ENCODE results near the gene SLC22A31. TPM values are rescaled to one million over a fixed set of nuclear protein-coding genes. Genes with fewer than 3 reads are reported as not detected.
"Not testable (repeated sequence)": the region's sequence is repeated elsewhere in the genome, so short reads cannot be mapped to it uniquely, and the experiment has no call there.

Gene SLC22A31
- total and polyA plus RNA-seq, 2 donors = 0.28 TPM; not detected in 1

- no peak for DNase-seq (ENCODE audit: extremely low spot score)
- H3K4me3 ChIP-seq (ENCODE audit: low read depth, low read length) = no peak overlapping the region
- 6% methylated on average over 39 of the region's 39 CpGs for WGBS
Observed at GRCh38 chr16:89192956-89193575, 7.3 kb downstream of the SLC22A31 start.

GRCh38 chr16:89192186-89192955 lies 8.0 kb downstream of the SLC22A31 start:
- not testable (repeated sequence) for H3K27ac ChIP-seq (ENCODE audit: low read depth); H3K4me1 ChIP-seq (ENCODE audit: insufficient read depth); H3K36me3 ChIP-seq (ENCODE audit: insufficient read depth); DNase-seq (ENCODE audit: extremely low spot score)
- WGBS = 2% methylated on average over 63 of the region's 63 CpGs
- peak overlapping the region; percentile 26 for H3K4me3 ChIP-seq (ENCODE audit: low read depth, low read length)

More at GRCh38 chr16:89192956-89193575, 7.3 kb downstream of the SLC22A31 start:
- no peaks in the 10 kb centered on the region for H3K36me3 ChIP-seq (ENCODE audit: insufficient read depth)
- H3K4me1 ChIP-seq (ENCODE audit: insufficient read depth) = no peaks in the 10 kb centered on the region
- H3K27ac ChIP-seq (ENCODE audit: low read depth) = no peak overlapping the region

GRCh38 chr16:89191901-89192185 lies 8.5 kb downstream of the SLC22A31 start:
- peak overlapping the region; percentile 26 for H3K4me3 ChIP-seq (ENCODE audit: low read depth, low read length)
- H3K36me3 ChIP-seq (ENCODE audit: insufficient read depth) = no peaks in the 10 kb centered on the region
- WGBS = 4% methylated on average over 19 of the region's 19 CpGs
- no peak for DNase-seq (ENCODE audit: extremely low spot score)
- H3K4me1 ChIP-seq (ENCODE audit: insufficient read depth) = no peaks in the 10 kb centered on the region
- H3K27ac ChIP-seq (ENCODE audit: low read depth) = no peak overlapping the region

- WGBS = 51% methylated on average over 44 of the region's 44 CpGs
- Histone ChIP-seq H3K36me3 (ENCODE audit: insufficient read depth) (no peaks in the 10 kb centered on the region), H3K4me3 (ENCODE audit: low read depth, low read length) (no peak overlapping the region), H3K27ac (ENCODE audit: low read depth) (no peak overlapping the region), H3K4me1 (ENCODE audit: insufficient read depth) (no peaks in the 10 kb centered on the region)
- DNase-seq (ENCODE audit: extremely low spot score) = no peak
Observed at GRCh38 chr16:89191033-89191900, 9.1 kb downstream of the SLC22A31 start.

- H3K36me3 ChIP-seq (ENCODE audit: insufficient read depth) = no peaks in the 10 kb centered on the region
- no peak overlapping the region for H3K27ac ChIP-seq (ENCODE audit: low read depth)
- no peak for DNase-seq (ENCODE audit: extremely low spot score)
- no peak overlapping the region for H3K4me3 ChIP-seq (ENCODE audit: low read depth, low read length)
- no peaks in the 10 kb centered on the region for H3K4me1 ChIP-seq (ENCODE audit: insufficient read depth)
- 70% methylated on average over 28 of the region's 28 CpGs for WGBS
Observed at GRCh38 chr16:89190150-89190958, 10.0 kb downstream of the SLC22A31 start.

GRCh38 chr16:89189358-89190025 lies 10.8 kb downstream of the SLC22A31 start:
- WGBS = 66% methylated on average over 14 of the region's 14 CpGs
- Histone ChIP-seq H3K36me3 (ENCODE audit: insufficient read depth) (no peaks in the 10 kb centered on the region), H3K4me3 (ENCODE audit: low read depth, low read length) (no peak overlapping the region), H3K27ac (ENCODE audit: low read depth) (no peak overlapping the region), H3K4me1 (ENCODE audit: insufficient read depth) (no peaks in the 10 kb centered on the region)
- DNase-seq (ENCODE audit: extremely low spot score) = no peak

- not testable (repeated sequence) for H3K36me3 ChIP-seq (ENCODE audit: insufficient read depth); H3K4me3 ChIP-seq (ENCODE audit: low read depth, low read length); DNase-seq (ENCODE audit: extremely low spot score); H3K4me1 ChIP-seq (ENCODE audit: insufficient read depth); H3K27ac ChIP-seq (ENCODE audit: low read depth)
- 95% methylated on average over 25 of the region's 25 CpGs for WGBS
Observed at GRCh38 chr16:89188471-89189357, 11.6 kb downstream of the SLC22A31 start.

GRCh38 chr16:89187770-89188392 lies 12.5 kb downstream of the SLC22A31 start:
- Histone ChIP-seq H3K27ac (ENCODE audit: low read depth) (no peak overlapping the region), H3K4me1 (ENCODE audit: insufficient read depth) (no peaks in the 10 kb centered on the region), H3K36me3 (ENCODE audit: insufficient read depth) (no peaks in the 10 kb centered on the region), H3K4me3 (ENCODE audit: low read depth, low read length) (no peak overlapping the region)
- DNase-seq (ENCODE audit: extremely low spot score) = no peak
- 69% methylated on average over 19 of the region's 19 CpGs for WGBS

- no peak for DNase-seq (ENCODE audit: extremely low spot score)
- 69% methylated on average over 19 of the region's 19 CpGs for WGBS
- Histone ChIP-seq H3K27ac (ENCODE audit: low read depth) (no peak overlapping the region), H3K36me3 (ENCODE audit: insufficient read depth) (no peaks in the 10 kb centered on the region), H3K4me1 (ENCODE audit: insufficient read depth) (no peaks in the 10 kb centered on the region), H3K4me3 (ENCODE audit: low read depth, low read length) (no peak overlapping the region)
Observed at GRCh38 chr16:89187032-89187769, 13.1 kb downstream of the SLC22A31 start.

GRCh38 chr16:89186593-89187031 lies 13.7 kb downstream of the SLC22A31 start:
- 92% methylated on average over 20 of the region's 20 CpGs for WGBS
- H3K4me3 ChIP-seq (ENCODE audit: low read depth, low read length); H3K27ac ChIP-seq (ENCODE audit: low read depth); DNase-seq (ENCODE audit: extremely low spot score); H3K4me1 ChIP-seq (ENCODE audit: insufficient read depth); H3K36me3 ChIP-seq (ENCODE audit: insufficient read depth): not testable (repeated sequence)

GRCh38 chr16:89185887-89186592 lies 14.3 kb downstream of the SLC22A31 start:
- DNase-seq (ENCODE audit: extremely low spot score); H3K4me1 ChIP-seq (ENCODE audit: insufficient read depth); H3K4me3 ChIP-seq (ENCODE audit: low read depth, low read length); H3K27ac ChIP-seq (ENCODE audit: low read depth); H3K36me3 ChIP-seq (ENCODE audit: insufficient read depth): not testable (repeated sequence)
- WGBS = 96% methylated on average over 30 of the region's 30 CpGs

Data from urinary bladder (tissue), 4 donors.